Vagina (tissue), 2 donors: ENCODE results near the gene KLK7. TPM values are rescaled to one million over a fixed set of nuclear protein-coding genes. Genes with fewer than 3 reads are reported as not detected.
"Not testable (repeated sequence)": the region's sequence is repeated elsewhere in the genome, so short reads cannot be mapped to it uniquely, and the experiment has no call there.

Experiments used
- DNase-seq, 2 donors: peaks; one replicate each; pipeline ENCODE4 v3.0.0-alpha.2; 2017; ENCODE audit errors: extremely low spot score in 2 of 2
- H3K27ac ChIP-seq: fragments of 200-600 bp; sonication (generic); one replicate; pipeline ENCODE4 v1.5.1; 2019
- H3K27me3 ChIP-seq: fragments of 200-600 bp; sonication (generic); one replicate; pipeline ENCODE4 v1.5.1; 2019
- H3K36me3 ChIP-seq, 2 donors: fragments of 200-600 bp; sonication (generic); one replicate each; pipeline ENCODE4 v1.5.1; 2017 to 2019
- H3K4me1 ChIP-seq: fragments of 200-600 bp; sonication (generic); one replicate; pipeline ENCODE4 v1.5.1; 2019
- H3K4me3 ChIP-seq, 2 donors: fragments of 200-600 bp; sonication (generic); 1 replicate in 1 of 2; 2 replicates in 1 of 2; pipeline ENCODE4 v1.5.1; 2016 to 2019
- H3K9me3 ChIP-seq: fragments of 200-600 bp; sonication (generic); one replicate; pipeline ENCODE4 v1.5.1; 2019
- CTCF ChIP-seq, 3 experiments: fragments of 450-650 bp in 2 of 3; fragments of 200-600 bp in 1 of 3; sonication (generic) in 1 of 3; IDR thresholded peaks; one replicate each; pipeline ENCODE4 v1.5.1; 2017 to 2019; ENCODE audit warnings: antibody characterized with exemption in 3 of 3, mild to moderate bottlenecking in 2 of 3, moderate library complexity in 2 of 3
- POLR2A ChIP-seq, 2 donors: fragments of 450-650 bp; IDR thresholded peaks; one replicate each; pipeline ENCODE4 v1.6.1; 2017; ENCODE audit warnings: antibody characterized with exemption in 2 of 2, mild to moderate bottlenecking in 2 of 2, moderate library complexity in 2 of 2
- POLR2AphosphoS5 ChIP-seq, 2 donors: sonication (generic); formaldehyde crosslinking; IDR thresholded peaks; one replicate each; pipeline ENCODE4 v1.9.0; 2017; ENCODE audit warnings: antibody characterized with exemption in 2 of 2, mild to moderate bottlenecking in 2 of 2, low read depth in 1 of 2; ENCODE audit not compliant: insufficient read depth in 1 of 2
- intact Hi-C: fragments of 100-400 bp; cut with DNase I; formaldehyde crosslinking; loops from one replicate; pipeline ENCODE4 v1.15.1; 2023
- total RNA-seq: library from RNA; depleted of rRNA; stranded (reverse); fragments of >200 nt; gene quantifications from one replicate; pipeline ENCODE4 v1.2.3, GENCODE V29; 2016

Gene KLK7
- total RNA-seq, 1 donor from 2014 or later = 14.2 TPM

- Histone ChIP-seq H3K4me3 (no peak overlapping the region), H3K36me3 (no peaks in the 10 kb centered on the region), H3K9me3 (no peaks in the 10 kb centered on the region), H3K4me1 (no peaks in the 10 kb centered on the region), H3K27me3 (no peaks in the 10 kb centered on the region), H3K27ac (no peak overlapping the region)
- TF ChIP-seq CTCF (IDR thresholded peaks at IDR 0.05) = no peak
- TF ChIP-seq POLR2AphosphoS5 (IDR thresholded peaks at IDR 0.05; ENCODE audit: insufficient read depth in 1 of 2, low read depth in 1 of 2) = no peak
- DNase-seq = no peak
- intact Hi-C loops = no loop called here
These were observed 8.9 kb upstream of the KLK7 start for GRCh38 chr19:50992666-50993035.

- intact Hi-C loops, H3K4me3 ChIP-seq, DNase-seq, H3K27ac ChIP-seq, H3K27me3 ChIP-seq, H3K4me1 ChIP-seq, H3K9me3 ChIP-seq, H3K36me3 ChIP-seq: not testable (repeated sequence)
These were observed 699 bp upstream of the KLK7 start for GRCh38 chr19:50984416-50984815.

GRCh38 chr19:50982186-50982585 is 1.5 kb downstream of the KLK7 start:
- Histone ChIP-seq H3K27me3 (no peaks in the 10 kb centered on the region), H3K4me1 (no peaks in the 10 kb centered on the region), H3K27ac (no peak overlapping the region), H3K9me3 (no peaks in the 10 kb centered on the region), H3K4me3 (no peak overlapping the region), H3K36me3 (no peaks in the 10 kb centered on the region)
- no peak for TF ChIP-seq POLR2A (IDR thresholded peaks at IDR 0.05)
- TF ChIP-seq CTCF (IDR thresholded peaks at IDR 0.05) = no peak
- no peak for TF ChIP-seq POLR2AphosphoS5 (IDR thresholded peaks at IDR 0.05; ENCODE audit: insufficient read depth in 1 of 2, low read depth in 1 of 2)
- DNase-seq = no peak
- intact Hi-C loops = no loop called here

- Histone ChIP-seq H3K9me3 (no peaks in the 10 kb centered on the region), H3K4me1 (no peaks in the 10 kb centered on the region), H3K4me3 (no peak overlapping the region), H3K36me3 (no peaks in the 10 kb centered on the region), H3K27ac (no peak overlapping the region), H3K27me3 (no peaks in the 10 kb centered on the region)
- no peak for TF ChIP-seq CTCF (IDR thresholded peaks at IDR 0.05)
- no peak for TF ChIP-seq POLR2A (IDR thresholded peaks at IDR 0.05)
- no peak for TF ChIP-seq POLR2AphosphoS5 (IDR thresholded peaks at IDR 0.05; ENCODE audit: insufficient read depth in 1 of 2, low read depth in 1 of 2)
- intact Hi-C loops = no loop called here
- DNase-seq = no peak
These were observed 2.0 kb downstream of the KLK7 start for GRCh38 chr19:50981587-50982146.

- intact Hi-C loops = no loop called here
- TF ChIP-seq POLR2A (IDR thresholded peaks at IDR 0.05) (no peak), CTCF (IDR thresholded peaks at IDR 0.05) (no peak), POLR2AphosphoS5 (IDR thresholded peaks at IDR 0.05; ENCODE audit: insufficient read depth in 1 of 2, low read depth in 1 of 2) (no peak)
- no peak overlapping the region for H3K27ac ChIP-seq
- H3K27me3 ChIP-seq = no peaks in the 10 kb centered on the region
- DNase-seq = no peak
- no peaks in the 10 kb centered on the region for H3K4me1 ChIP-seq
- no peaks in the 10 kb centered on the region for H3K36me3 ChIP-seq
- H3K9me3 ChIP-seq = no peaks in the 10 kb centered on the region
- no peak overlapping the region for H3K4me3 ChIP-seq
These were observed 3.5 kb downstream of the KLK7 start for GRCh38 chr19:50980208-50980607.

- DNase-seq = no peak
- no peak for TF ChIP-seq CTCF (IDR thresholded peaks at IDR 0.05)
- no peak for TF ChIP-seq POLR2AphosphoS5 (IDR thresholded peaks at IDR 0.05; ENCODE audit: insufficient read depth in 1 of 2, low read depth in 1 of 2)
- TF ChIP-seq POLR2A (IDR thresholded peaks at IDR 0.05) = no peak
- Histone ChIP-seq H3K36me3 (no peaks in the 10 kb centered on the region), H3K4me3 (no peak overlapping the region), H3K4me1 (no peaks in the 10 kb centered on the region), H3K27me3 (no peaks in the 10 kb centered on the region), H3K9me3 (no peaks in the 10 kb centered on the region), H3K27ac (no peak overlapping the region)
- intact Hi-C loops = no loop called here
These were observed 4.0 kb downstream of the KLK7 start for GRCh38 chr19:50979758-50980157.
